Fibroblast of lung (primary cell): ENCODE data around the gene SMYD5.

Experiments used
- EZH2 ChIP-seq: IDR thresholded peaks from 2 replicates; pipeline ENCODE4 v1.5.1; 2012; ENCODE audit warnings: low read length, control low read depth, mild to moderate bottlenecking; ENCODE audit errors: missing control alignments
- TF ChIP-seq, protein P1 (sequence below), 2 donors: IDR thresholded peaks in 1 of 2; conservative IDR thresholded peaks in 1 of 2; 1 replicate in 1 of 2; 2 replicates in 1 of 2; pipeline ENCODE4 v1.5.1; 2011 to 2012; ENCODE audit warnings: low read length in 2 of 2, control low read depth in 1 of 2, inconsistent platforms in 1 of 2, low read depth in 1 of 2, mild to moderate bottlenecking in 1 of 2

- TF ChIP-seq, protein P1, sequence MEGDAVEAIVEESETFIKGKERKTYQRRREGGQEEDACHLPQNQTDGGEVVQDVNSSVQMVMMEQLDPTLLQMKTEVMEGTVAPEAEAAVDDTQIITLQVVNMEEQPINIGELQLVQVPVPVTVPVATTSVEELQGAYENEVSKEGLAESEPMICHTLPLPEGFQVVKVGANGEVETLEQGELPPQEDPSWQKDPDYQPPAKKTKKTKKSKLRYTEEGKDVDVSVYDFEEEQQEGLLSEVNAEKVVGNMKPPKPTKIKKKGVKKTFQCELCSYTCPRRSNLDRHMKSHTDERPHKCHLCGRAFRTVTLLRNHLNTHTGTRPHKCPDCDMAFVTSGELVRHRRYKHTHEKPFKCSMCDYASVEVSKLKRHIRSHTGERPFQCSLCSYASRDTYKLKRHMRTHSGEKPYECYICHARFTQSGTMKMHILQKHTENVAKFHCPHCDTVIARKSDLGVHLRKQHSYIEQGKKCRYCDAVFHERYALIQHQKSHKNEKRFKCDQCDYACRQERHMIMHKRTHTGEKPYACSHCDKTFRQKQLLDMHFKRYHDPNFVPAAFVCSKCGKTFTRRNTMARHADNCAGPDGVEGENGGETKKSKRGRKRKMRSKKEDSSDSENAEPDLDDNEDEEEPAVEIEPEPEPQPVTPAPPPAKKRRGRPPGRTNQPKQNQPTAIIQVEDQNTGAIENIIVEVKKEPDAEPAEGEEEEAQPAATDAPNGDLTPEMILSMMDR (conservative IDR thresholded peaks at IDR 0.05 in 1 of 2, IDR thresholded peaks at IDR 0.05 in 1 of 2; ENCODE audit: low read depth in 1 of 2, low read length in 2 of 2) = no peak
- TF ChIP-seq EZH2 = no peak
Observed at GRCh38 chr2:73205611-73206010, 8.4 kb upstream of the SMYD5 start.
